ENCODE measurements around the gene TMEM170B.
A peak's percentile ranks its signal among the peaks of the same experiment; 100 is the strongest.

TMEM170B gene

DNA sequence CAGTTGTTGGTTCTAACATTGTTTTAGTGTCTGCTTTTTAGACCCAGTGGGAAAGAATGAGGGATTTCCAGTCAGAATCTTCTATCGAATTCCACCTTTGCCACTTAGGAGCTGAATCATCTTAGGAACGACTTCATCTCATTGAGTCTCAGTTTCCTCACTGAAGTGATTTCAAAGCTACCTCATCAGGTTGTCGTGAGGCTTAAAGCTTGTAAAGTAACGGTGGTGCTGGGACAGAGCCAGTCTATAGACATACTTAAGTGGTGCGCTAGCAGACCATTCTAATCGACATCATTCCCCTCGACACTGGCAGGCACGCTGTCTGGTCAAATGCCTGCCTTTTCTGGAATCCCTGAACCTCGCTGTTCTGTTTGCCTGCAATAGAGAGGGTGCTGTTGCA is 55.5 kb downstream of the TMEM170B start:
- no peak for DNase-seq (ENCODE audit: low read depth in 1 of 2, low spot score in 1 of 2)
- H3K27me3 ChIP-seq (ENCODE audit: insufficient read depth, poor library complexity, severe bottlenecking): no peaks in the 10 kb centered on the region
- no peak for TF ChIP-seq POLR2AphosphoS5 (IDR thresholded peaks at IDR 0.05; ENCODE audit: low read depth)
- TF ChIP-seq SPI1 (IDR thresholded peaks at IDR 0.05; ENCODE audit: borderline replicate concordance, low read depth): no peak
- no peak for TF ChIP-seq REST (IDR thresholded peaks at IDR 0.05; ENCODE audit: insufficient replicate concordance, low read depth)
- TF ChIP-seq, protein P1, sequence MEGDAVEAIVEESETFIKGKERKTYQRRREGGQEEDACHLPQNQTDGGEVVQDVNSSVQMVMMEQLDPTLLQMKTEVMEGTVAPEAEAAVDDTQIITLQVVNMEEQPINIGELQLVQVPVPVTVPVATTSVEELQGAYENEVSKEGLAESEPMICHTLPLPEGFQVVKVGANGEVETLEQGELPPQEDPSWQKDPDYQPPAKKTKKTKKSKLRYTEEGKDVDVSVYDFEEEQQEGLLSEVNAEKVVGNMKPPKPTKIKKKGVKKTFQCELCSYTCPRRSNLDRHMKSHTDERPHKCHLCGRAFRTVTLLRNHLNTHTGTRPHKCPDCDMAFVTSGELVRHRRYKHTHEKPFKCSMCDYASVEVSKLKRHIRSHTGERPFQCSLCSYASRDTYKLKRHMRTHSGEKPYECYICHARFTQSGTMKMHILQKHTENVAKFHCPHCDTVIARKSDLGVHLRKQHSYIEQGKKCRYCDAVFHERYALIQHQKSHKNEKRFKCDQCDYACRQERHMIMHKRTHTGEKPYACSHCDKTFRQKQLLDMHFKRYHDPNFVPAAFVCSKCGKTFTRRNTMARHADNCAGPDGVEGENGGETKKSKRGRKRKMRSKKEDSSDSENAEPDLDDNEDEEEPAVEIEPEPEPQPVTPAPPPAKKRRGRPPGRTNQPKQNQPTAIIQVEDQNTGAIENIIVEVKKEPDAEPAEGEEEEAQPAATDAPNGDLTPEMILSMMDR (IDR thresholded peaks at IDR 0.05; ENCODE audit: insufficient read depth, low read length): no peak
- no peak for TF ChIP-seq GABPA (IDR thresholded peaks at IDR 0.05; ENCODE audit: low read depth)
- H3K27ac ChIP-seq (replicated peaks): no peak overlapping the region
- no peak overlapping the region for H3K4me3 ChIP-seq (replicated peaks; ENCODE audit: insufficient read depth, low read length)

DNA sequence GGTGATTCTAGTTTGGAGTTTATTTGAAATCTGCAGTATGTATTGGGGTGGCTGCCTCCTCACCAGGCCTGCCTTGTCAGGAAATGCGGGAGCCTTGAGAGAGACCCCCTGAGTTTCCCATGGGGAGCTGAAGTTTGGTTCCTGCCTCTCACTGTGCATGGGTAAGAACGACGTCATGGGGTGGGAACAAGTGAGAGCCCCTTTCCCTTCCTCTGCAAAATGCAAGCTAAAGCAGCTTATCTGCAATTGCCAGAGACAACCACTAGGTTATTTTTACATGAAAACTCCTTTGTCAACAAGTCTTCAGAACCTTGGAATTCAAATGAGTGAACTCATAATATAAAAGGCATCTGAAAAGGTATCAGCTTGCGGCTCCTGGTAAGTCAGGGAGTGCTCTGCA is 58.4 kb downstream of the TMEM170B start:
- TF ChIP-seq POLR2AphosphoS5 (IDR thresholded peaks at IDR 0.05; ENCODE audit: low read depth) (no peak), SPI1 (IDR thresholded peaks at IDR 0.05; ENCODE audit: borderline replicate concordance, low read depth) (no peak)
- TF ChIP-seq, protein P1 (IDR thresholded peaks at IDR 0.05; ENCODE audit: insufficient read depth, low read length): peak; percentile 8
- DNase-seq (ENCODE audit: low read depth in 1 of 2, low spot score in 1 of 2): no peak
- H3K4me3 ChIP-seq (replicated peaks; ENCODE audit: insufficient read depth, low read length): no peak overlapping the region
- H3K27me3 ChIP-seq (ENCODE audit: insufficient read depth, poor library complexity, severe bottlenecking): no peaks in the 10 kb centered on the region
- no peak overlapping the region for H3K27ac ChIP-seq (replicated peaks)

- no peak for TF ChIP-seq GABPA (IDR thresholded peaks at IDR 0.05; ENCODE audit: low read depth)
- no peak for TF ChIP-seq SPI1 (IDR thresholded peaks at IDR 0.05; ENCODE audit: borderline replicate concordance, low read depth)
- TF ChIP-seq REST (IDR thresholded peaks at IDR 0.05; ENCODE audit: insufficient replicate concordance, low read depth): no peak
- no peak for TF ChIP-seq POLR2AphosphoS5 (IDR thresholded peaks at IDR 0.05; ENCODE audit: low read depth)
- TF ChIP-seq, protein P1 (IDR thresholded peaks at IDR 0.05; ENCODE audit: insufficient read depth, low read length): no peak
- no peak for DNase-seq (ENCODE audit: low read depth in 1 of 2, low spot score in 1 of 2)
- Histone ChIP-seq H3K27me3 (ENCODE audit: insufficient read depth, poor library complexity, severe bottlenecking) (no peaks in the 10 kb centered on the region), H3K4me3 (replicated peaks; ENCODE audit: insufficient read depth, low read length) (no peak overlapping the region), H3K27ac (replicated peaks) (no peak overlapping the region)
Observed at GRCh38 chr6:11596640-11597237, 59.2 kb downstream of the TMEM170B start.

DNA sequence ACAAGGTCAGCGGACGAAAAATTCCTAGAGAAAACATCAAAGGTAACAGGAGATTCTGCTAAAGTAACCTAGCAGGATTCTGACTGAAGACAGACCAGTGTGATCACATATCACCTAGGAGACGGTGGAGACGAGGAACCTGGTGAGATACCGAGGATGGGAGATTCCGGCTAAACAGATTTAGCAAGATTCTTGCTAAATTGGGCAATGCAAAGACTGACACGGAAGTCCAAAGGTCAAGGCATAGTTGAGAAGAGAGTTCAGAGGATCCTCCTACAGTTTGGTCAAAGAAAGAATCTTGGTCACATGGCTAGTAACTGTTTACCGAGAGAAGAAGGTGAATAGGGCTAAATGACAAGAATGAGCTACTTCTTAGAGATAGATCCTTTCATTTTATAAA is 61.1 kb downstream of the TMEM170B start:
- TF ChIP-seq SPI1 (IDR thresholded peaks at IDR 0.05; ENCODE audit: borderline replicate concordance, low read depth): no peak
- TF ChIP-seq, protein P1 (IDR thresholded peaks at IDR 0.05; ENCODE audit: insufficient read depth, low read length): no peak
- Histone ChIP-seq H3K4me3 (replicated peaks; ENCODE audit: insufficient read depth, low read length) (no peak overlapping the region), H3K27ac (replicated peaks) (no peak overlapping the region), H3K27me3 (ENCODE audit: insufficient read depth, poor library complexity, severe bottlenecking) (no peaks in the 10 kb centered on the region)
- peak; percentile 31 to 76 for DNase-seq (ENCODE audit: low read depth in 1 of 2, low spot score in 1 of 2)
